ENCODE data around the gene WAS.

The WAS gene

GRCh38 chrX:48705871-48706270 lies 22.3 kb downstream of the WAS start:
- H3K4me3 ChIP-seq (ENCODE audit: low read depth, low read length): no peak overlapping the region
- no peak for TF ChIP-seq CTCF (IDR thresholded peaks at IDR 0.05; ENCODE audit: low read depth, low read length)

- TF ChIP-seq CTCF (IDR thresholded peaks at IDR 0.05; ENCODE audit: low read depth, low read length): no peak
- no peak overlapping the region for H3K4me3 ChIP-seq (ENCODE audit: low read depth, low read length)
These were observed 26.0 kb downstream of the WAS start for GRCh38 chrX:48709522-48710112.

GRCh38 chrX:48711162-48711928 lies 27.7 kb downstream of the WAS start:
- TF ChIP-seq CTCF (IDR thresholded peaks at IDR 0.05; ENCODE audit: low read depth, low read length): no peak
- H3K4me3 ChIP-seq (ENCODE audit: low read depth, low read length): no peak overlapping the region

- TF ChIP-seq CTCF (IDR thresholded peaks at IDR 0.05; ENCODE audit: low read depth, low read length): no peak
- no peak overlapping the region for H3K4me3 ChIP-seq (ENCODE audit: low read depth, low read length)
These were observed 28.4 kb downstream of the WAS start for GRCh38 chrX:48711929-48712505.

GRCh38 chrX:48713847-48714246 lies 30.2 kb downstream of the WAS start:
- no peak for TF ChIP-seq CTCF (IDR thresholded peaks at IDR 0.05; ENCODE audit: low read depth, low read length)
- H3K4me3 ChIP-seq (ENCODE audit: low read depth, low read length): no peak overlapping the region

- no peak overlapping the region for H3K4me3 ChIP-seq (ENCODE audit: low read depth, low read length)
- no peak for TF ChIP-seq CTCF (IDR thresholded peaks at IDR 0.05; ENCODE audit: low read depth, low read length)
These were observed 31.0 kb downstream of the WAS start for GRCh38 chrX:48714573-48714972.

DNA sequence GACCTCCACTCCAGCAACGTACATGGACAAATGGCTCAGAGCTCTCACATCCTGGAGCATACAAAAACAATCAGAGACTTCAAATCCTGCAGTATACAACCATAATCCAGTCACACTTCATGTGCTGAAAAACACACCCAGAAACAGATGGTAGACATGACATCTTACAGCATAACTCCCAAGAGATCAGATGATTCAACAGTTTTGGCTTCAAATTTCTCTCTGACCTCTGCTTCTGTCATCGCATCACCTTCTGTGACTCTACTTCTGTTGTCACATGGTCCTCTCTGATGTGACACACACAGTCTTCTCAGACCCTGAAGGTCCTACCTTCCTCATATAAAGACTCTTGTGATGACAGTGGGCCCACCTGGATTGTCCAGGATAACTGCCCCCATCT lies 31.5 kb downstream of the WAS start:
- H3K4me3 ChIP-seq (ENCODE audit: low read depth, low read length): no peak overlapping the region
- TF ChIP-seq CTCF (IDR thresholded peaks at IDR 0.05; ENCODE audit: low read depth, low read length): no peak
